Hepatocyte (in vitro differentiated cells): Measurements from ENCODE around the gene CCDC93. TPM values are rescaled to one million over a fixed set of nuclear protein-coding genes. Genes with fewer than 3 reads are reported as not detected.

Experiments used
- DNase-seq: peaks from one replicate; pipeline ENCODE4 v3.0.0-alpha.2; 2016; ENCODE audit warnings: low spot score
- H2AFZ ChIP-seq: fragments of 200-600 bp; sonication (generic); 2 replicates; pipeline ENCODE4 v1.6.0; 2016; ENCODE audit warnings: antibody characterized with exemption, mild to moderate bottlenecking
- H3K27ac ChIP-seq: fragments of 200-600 bp; sonication (generic); 2 replicates; pipeline ENCODE4 v1.5.1; 2016; ENCODE audit warnings: mild to moderate bottlenecking
- H3K27me3 ChIP-seq: fragments of 200-600 bp; sonication (generic); 2 replicates; pipeline ENCODE4 v1.6.1; 2016
- H3K36me3 ChIP-seq: fragments of 200-600 bp; sonication (generic); replicated peaks from 2 replicates; pipeline ENCODE4 v1.5.1; 2016; ENCODE audit warnings: low read depth; ENCODE audit not compliant: insufficient read depth
- H3K4me1 ChIP-seq: fragments of 200-600 bp; sonication (generic); 2 replicates; pipeline ENCODE4 v1.5.1; 2016; ENCODE audit warnings: mild to moderate bottlenecking, moderate library complexity; ENCODE audit not compliant: insufficient read depth
- H3K4me2 ChIP-seq: fragments of 200-600 bp; sonication (generic); 2 replicates; pipeline ENCODE4 v1.6.0; 2016
- H3K4me3 ChIP-seq: fragments of 200-600 bp; sonication (generic); 2 replicates; pipeline ENCODE4 v1.5.1; 2016; ENCODE audit warnings: mild to moderate bottlenecking
- H3K79me2 ChIP-seq: fragments of 200-600 bp; sonication (generic); 2 replicates; pipeline ENCODE4 v1.6.0; 2017; ENCODE audit warnings: mild to moderate bottlenecking
- H3K9me2 ChIP-seq: fragments of 200-600 bp; sonication (generic); replicated peaks from 2 replicates; pipeline ENCODE4 v1.6.0; 2017; ENCODE audit warnings: mild to moderate bottlenecking; ENCODE audit not compliant: insufficient read depth
- H3K9me3 ChIP-seq: fragments of 200-600 bp; sonication (generic); 2 replicates; pipeline ENCODE4 v1.5.1; 2016; ENCODE audit warnings: low read depth, mild to moderate bottlenecking
- H4K20me1 ChIP-seq: fragments of 200-600 bp; sonication (generic); 2 replicates; pipeline ENCODE4 v1.6.0; 2016; ENCODE audit warnings: mild to moderate bottlenecking; ENCODE audit not compliant: insufficient read depth, poor library complexity, severe bottlenecking
- CTCF ChIP-seq: fragments of 200-600 bp; sonication (generic); IDR thresholded peaks from 2 replicates; pipeline ENCODE4 v1.5.1; 2016; ENCODE audit warnings: antibody characterized with exemption, mild to moderate bottlenecking; ENCODE audit not compliant: poor library complexity
- EZH2 ChIP-seq: fragments of 200-600 bp; sonication (generic); IDR thresholded peaks from 2 replicates; pipeline ENCODE4 v1.6.1; 2016; ENCODE audit warnings: antibody characterized with exemption, mild to moderate bottlenecking, borderline replicate concordance
- EZH2phosphoT487 ChIP-seq: fragments of 200-600 bp; sonication (generic); IDR thresholded peaks from one replicate; pipeline ENCODE4 v1.6.1; 2018; ENCODE audit warnings: antibody characterized with exemption, mild to moderate bottlenecking, low read depth, moderate library complexity; ENCODE audit not compliant: unreplicated experiment, severe bottlenecking
- WGBS: methylation state at CpG from one replicate; pipeline ENCODE4 v1.1.6; 2016; ENCODE audit warnings: low lambda C conversion rate; ENCODE audit errors: missing lambda C conversion rate; 5-methylcytosine and 5-hydroxymethylcytosine counted together
- polyA plus RNA-seq: library from polyadenylated mRNA; unstranded; fragments of >200 nt; fragmentation: Nextera tagmentation; extraction: Ambion mirVana; gene quantifications from 2 replicates; pipeline ENCODE4 v1.2.1, GENCODE V29; 2016
- total RNA-seq: library from RNA; depleted of rRNA; stranded (reverse); fragments of >200 nt; gene quantifications from 2 replicates; pipeline ENCODE4 v1.2.3, GENCODE V29; 2014

The CCDC93 gene
- total and polyA plus RNA-seq, 2 experiments from 2014 or later: 13.2 to 37.4 TPM

GRCh38 chr2:118049140-118049815, 35.4 kb upstream of the CCDC93 start:
- DNase-seq: no peak
- H3K27me3 ChIP-seq: peaks cover 3% of the 10 kb centered on the region
- no peak overlapping the region for H3K4me3 ChIP-seq
- H3K9me2 ChIP-seq: no peaks in the 10 kb centered on the region
- TF ChIP-seq EZH2phosphoT487 (no peak), EZH2 (no peak), CTCF (no peak)
- no peak overlapping the region for H3K27ac ChIP-seq
- no peak overlapping the region for H2AFZ ChIP-seq
- no peaks in the 10 kb centered on the region for H3K79me2 ChIP-seq
- no peaks in the 10 kb centered on the region for H4K20me1 ChIP-seq
- no peaks in the 10 kb centered on the region for H3K9me3 ChIP-seq
- no peak overlapping the region for H3K4me2 ChIP-seq
- 80% methylated on average over 3 of the region's 3 CpGs for WGBS
- H3K4me1 ChIP-seq: no peaks in the 10 kb centered on the region
- H3K36me3 ChIP-seq: no peaks in the 10 kb centered on the region

GRCh38 chr2:118048401-118048800, 34.5 kb upstream of the CCDC93 start:
- no peak overlapping the region for H3K4me3 ChIP-seq
- H3K9me2 ChIP-seq: no peaks in the 10 kb centered on the region
- H3K9me3 ChIP-seq: no peaks in the 10 kb centered on the region
- H3K36me3 ChIP-seq: no peaks in the 10 kb centered on the region
- no peak overlapping the region for H3K27ac ChIP-seq
- H3K27me3 ChIP-seq: peaks cover 8% of the 10 kb centered on the region
- H3K4me2 ChIP-seq: no peak overlapping the region
- H4K20me1 ChIP-seq: no peaks in the 10 kb centered on the region
- no peaks in the 10 kb centered on the region for H3K4me1 ChIP-seq
- H3K79me2 ChIP-seq: no peaks in the 10 kb centered on the region
- WGBS: 87% methylated on average over 3 of the region's 3 CpGs
- no peak overlapping the region for H2AFZ ChIP-seq
- no peak for DNase-seq
- TF ChIP-seq EZH2phosphoT487 (no peak), EZH2 (no peak), CTCF (no peak)

GRCh38 chr2:118047380-118047826, 33.5 kb upstream of the CCDC93 start:
- Histone ChIP-seq H4K20me1 (no peaks in the 10 kb centered on the region), H3K4me1 (no peaks in the 10 kb centered on the region), H2AFZ (no peak overlapping the region), H3K27ac (no peak overlapping the region), H3K4me2 (peak overlapping the region; percentile 45), H3K27me3 (peaks cover 8% of the 10 kb centered on the region), H3K9me2 (no peaks in the 10 kb centered on the region), H3K9me3 (no peaks in the 10 kb centered on the region), H3K79me2 (no peaks in the 10 kb centered on the region), H3K36me3 (no peaks in the 10 kb centered on the region), H3K4me3 (no peak overlapping the region)
- peak; percentile 31 for DNase-seq
- 46% methylated on average over 3 of the region's 3 CpGs for WGBS
- TF ChIP-seq EZH2phosphoT487: no peak
- TF ChIP-seq EZH2: no peak
- no peak for TF ChIP-seq CTCF
